ENCODE results near the gene PRSS56.
"Not testable (repeated sequence)": the region's sequence is repeated elsewhere in the genome, so short reads cannot be mapped to it uniquely, and the experiment has no call there.

Gene PRSS56

GRCh38 chr2:232526372-232526941 is 6.3 kb downstream of the PRSS56 start:
- DNase-seq = peak; percentile 54

DNA sequence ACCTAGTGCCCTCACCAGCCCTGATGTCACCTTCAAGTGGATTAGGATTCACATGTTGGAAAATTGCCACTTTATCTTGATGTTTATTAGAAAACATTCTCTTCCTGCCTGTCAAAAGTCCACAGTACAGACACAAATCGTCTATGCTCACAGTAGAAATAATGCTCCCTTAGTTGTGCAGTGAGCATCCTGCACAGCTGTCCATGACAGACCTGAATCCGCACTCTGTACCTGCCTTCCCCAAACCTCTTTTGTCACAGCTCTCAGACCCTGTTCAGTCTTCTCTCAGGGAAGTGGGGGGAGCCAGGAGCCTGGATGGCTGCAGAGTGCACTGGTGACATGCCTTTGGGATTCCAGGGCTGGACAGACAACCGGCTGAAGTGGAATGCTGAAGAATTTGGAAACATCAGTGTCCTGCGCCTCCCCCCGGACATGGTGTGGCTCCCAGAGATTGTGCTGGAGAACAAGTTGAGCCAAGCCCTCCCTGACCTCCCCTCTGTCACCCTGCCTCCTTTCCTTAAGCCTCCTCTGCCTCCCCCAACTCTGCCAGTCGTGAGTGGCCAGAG is 7.8 kb downstream of the PRSS56 start:
- no peak for DNase-seq

GRCh38 chr2:232528746-232529460 is 8.7 kb downstream of the PRSS56 start:
- DNase-seq = no peak

DNA sequence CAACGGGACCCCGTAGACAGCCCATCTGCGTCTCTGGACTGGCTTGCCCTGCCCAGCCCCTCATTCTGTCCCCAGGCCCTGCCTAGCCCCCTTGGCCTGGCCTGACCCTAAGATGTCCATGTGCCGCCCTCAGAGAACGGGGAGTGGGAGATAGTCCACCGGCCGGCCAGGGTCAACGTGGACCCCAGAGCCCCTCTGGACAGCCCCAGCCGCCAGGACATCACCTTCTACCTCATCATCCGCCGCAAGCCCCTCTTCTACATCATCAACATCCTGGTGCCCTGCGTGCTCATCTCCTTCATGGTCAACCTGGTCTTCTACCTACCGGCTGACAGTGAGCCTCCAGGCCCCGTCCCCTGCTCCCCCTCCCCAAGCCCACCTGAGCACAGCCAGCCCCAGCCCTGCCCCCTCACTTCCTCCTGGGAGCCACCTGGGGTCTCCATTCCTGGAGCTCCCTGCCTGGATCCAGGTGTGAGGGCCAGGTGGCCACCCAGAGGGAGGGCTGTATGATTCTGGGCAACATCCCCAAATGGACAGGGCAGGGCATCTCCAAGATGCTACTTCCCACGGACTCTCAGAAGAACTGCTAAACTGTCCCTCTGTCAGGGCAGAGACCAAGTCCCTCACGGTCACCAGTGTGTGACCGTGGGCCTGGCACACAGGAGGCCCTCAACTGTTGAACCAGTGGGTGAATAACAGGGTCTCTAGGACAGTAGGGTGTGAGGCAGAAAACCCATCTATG is 9.8 kb downstream of the PRSS56 start:
- no peak for DNase-seq

GRCh38 chr2:232530626-232531260 is 10.6 kb downstream of the PRSS56 start:
- DNase-seq = no peak

- no peak for DNase-seq
These were observed 12.2 kb downstream of the PRSS56 start for GRCh38 chr2:232532419-232532818.

- not testable (repeated sequence) for DNase-seq
These were observed 12.6 kb downstream of the PRSS56 start for GRCh38 chr2:232532821-232533220.

- DNase-seq = no peak
These were observed 13.9 kb downstream of the PRSS56 start for GRCh38 chr2:232533944-232534710.

DNA sequence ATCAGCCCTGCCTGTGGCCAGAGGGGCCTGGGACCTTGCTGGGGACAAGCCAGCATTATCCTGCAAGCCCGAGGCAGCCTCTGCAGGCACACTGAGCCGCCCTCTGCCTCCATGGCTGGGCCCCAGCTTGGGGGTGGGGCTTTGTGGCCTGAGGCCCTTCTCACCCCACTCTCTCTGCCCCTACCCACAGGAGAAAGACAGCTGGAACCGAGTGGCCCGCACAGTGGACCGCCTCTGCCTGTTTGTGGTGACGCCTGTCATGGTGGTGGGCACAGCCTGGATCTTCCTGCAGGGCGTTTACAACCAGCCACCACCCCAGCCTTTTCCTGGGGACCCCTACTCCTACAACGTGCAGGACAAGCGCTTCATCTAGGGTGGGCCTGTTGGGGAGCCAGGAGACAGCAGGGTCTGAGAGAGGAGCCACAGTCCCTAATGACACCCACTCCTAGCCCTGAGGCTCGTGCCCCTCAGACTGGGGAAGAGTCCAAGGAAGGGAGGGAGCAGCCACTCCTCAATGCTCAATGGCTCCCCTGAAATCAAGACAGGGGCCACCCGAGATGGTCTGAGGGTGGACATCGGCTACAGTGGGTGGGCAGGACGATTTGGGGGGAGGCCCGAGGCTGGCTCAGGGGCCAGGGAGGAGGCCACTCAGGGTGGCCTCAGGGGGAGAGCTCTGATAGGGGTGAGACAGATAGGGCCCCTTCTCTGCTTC is 14.9 kb downstream of the PRSS56 start:
- DNase-seq = no peak

- DNase-seq = no peak
These were observed 15.8 kb downstream of the PRSS56 start for GRCh38 chr2:232535761-232536530.

DNA sequence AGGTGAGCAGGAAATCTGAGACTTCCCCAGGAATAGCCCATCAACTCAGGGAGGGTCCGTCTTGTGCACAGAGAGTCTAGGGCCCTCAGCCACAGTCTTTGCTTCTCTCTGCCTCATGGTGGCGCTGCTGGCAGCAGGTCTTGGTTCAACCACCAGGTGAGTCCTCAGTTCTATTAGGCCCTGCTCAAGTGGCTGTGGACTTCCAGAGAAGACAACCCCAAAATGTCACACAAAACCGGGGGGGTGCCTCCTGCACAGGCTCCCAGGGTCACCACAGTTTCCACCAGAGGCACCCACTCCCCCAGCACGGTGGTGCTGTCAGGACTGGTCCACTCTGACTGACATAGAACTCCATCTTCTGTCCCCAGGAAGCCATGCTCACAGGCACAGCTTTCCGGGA is 16.9 kb downstream of the PRSS56 start:
- peak; percentile 56 for DNase-seq

- no peak for DNase-seq
These were observed 17.3 kb downstream of the PRSS56 start for GRCh38 chr2:232537499-232537898.

- DNase-seq = no peak
These were observed 18.5 kb downstream of the PRSS56 start for GRCh38 chr2:232538671-232539070.

GRCh38 chr2:232539298-232540231 is 19.4 kb downstream of the PRSS56 start, which contains the start of gene CHRNG:
Gene CHRNG, plus strand, starts transcription at chr2:232539692. Its CDS starts 56 bp downstream, at chr2:232539748.
- no peak for DNase-seq

- no peak for DNase-seq
These were observed 20.4 kb downstream of the PRSS56 start for GRCh38 chr2:232540441-232541041.

- no peak for DNase-seq
These were observed 21.2 kb downstream of the PRSS56 start for GRCh38 chr2:232541195-232541960.

GRCh38 chr2:232541961-232542714 is 21.9 kb downstream of the PRSS56 start:
- no peak for DNase-seq
